Small intestine (tissue), 7 donors: ENCODE results near the gene SAMD4B. TPM values are rescaled to one million over a fixed set of nuclear protein-coding genes. Genes with fewer than 3 reads are reported as not detected.

Experiments used
- DNase-seq, 2 donors: peaks; one replicate each; pipeline versions ENCODE4 v3.0.0 to v3.0.0-alpha.2; 2013
- FAIRE-seq: peaks from 2 replicates; lab custom pipeline; 2012; peaks lifted over from hg19 to GRCh38; lab: Jason Lieb, UNC
- H3K27ac ChIP-seq, 3 donors: one replicate each; pipeline ENCODE4 v1.5.1; 2013; ENCODE audit warnings: low read length in 2 of 3, mild to moderate bottlenecking in 2 of 3, control low read depth in 1 of 3, inconsistent platforms in 1 of 3, low read depth in 1 of 3, moderate library complexity in 1 of 3
- H3K27me3 ChIP-seq, 3 donors: one replicate each; pipeline ENCODE4 v1.6.1; 2013; ENCODE audit warnings: low read length in 3 of 3, inconsistent platforms in 1 of 3; ENCODE audit not compliant: control insufficient read depth in 3 of 3, insufficient read depth in 3 of 3
- H3K36me3 ChIP-seq, 3 donors: one replicate each; pipeline ENCODE4 v1.6.1; 2013; ENCODE audit warnings: low read length in 3 of 3, inconsistent platforms in 1 of 3, low read depth in 1 of 3, mild to moderate bottlenecking in 1 of 3, moderate library complexity in 1 of 3; ENCODE audit not compliant: control insufficient read depth in 3 of 3, insufficient read depth in 2 of 3
- H3K4me1 ChIP-seq, 3 donors: one replicate each; pipeline ENCODE4 v1.6.1; 2013; ENCODE audit warnings: low read length in 2 of 3, inconsistent platforms in 1 of 3, low read depth in 1 of 3, mild to moderate bottlenecking in 1 of 3, moderate library complexity in 1 of 3; ENCODE audit not compliant: control insufficient read depth in 3 of 3, insufficient read depth in 2 of 3
- H3K4me3 ChIP-seq, 3 donors: one replicate each; pipeline ENCODE4 v1.5.1; 2013; ENCODE audit warnings: low read length in 3 of 3, control low read depth in 1 of 3, inconsistent platforms in 1 of 3, low read depth in 1 of 3, mild to moderate bottlenecking in 1 of 3, moderate library complexity in 1 of 3
- H3K9me3 ChIP-seq, 2 donors: one replicate each; pipeline ENCODE4 v1.6.1; 2013; ENCODE audit warnings: low read depth in 1 of 2, low read length in 1 of 2; ENCODE audit not compliant: control insufficient read depth in 2 of 2, insufficient read depth in 1 of 2
- WGBS, 3 donors: extraction: QIAGEN DNeasy Blood & Tissue Kit; methylation state at CpG; one replicate each; pipeline ENCODE4 v1.1.7; 2013; 5-methylcytosine and 5-hydroxymethylcytosine counted together
- polyA plus RNA-seq, 4 donors: library from polyadenylated mRNA; stranded (reverse) in 3 of 4; unstranded in 1 of 4; fragments of 200-250 nt in 3 of 4; fragments of 120-200 nt in 1 of 4; gene quantifications; one replicate each; pipeline versions ENCODE4 v1.2.1 to v1.2.3, GENCODE V29; 2013
- donor health status: healthy with polysubstance abuse.
- donor health status: control.
- donor health status: control.
- donor health status: Bipolar disorder and iron deficiency.
- donor health status: healthy.

SAMD4B gene
- polyA plus RNA-seq, 4 donors = 37.8 to 94.4 (median 56.8) TPM

GRCh38 chr19:39384839-39385568, 42.8 kb downstream of the SAMD4B start:
- FAIRE-seq (no peak), DNase-seq (no peak)
- Histone ChIP-seq H3K9me3 (no peaks in the 10 kb centered on the region), H3K27ac (no peak overlapping the region), H3K4me1 (peaks cover 0 to 5% (median 0%) of the 10 kb centered on the region in 3 donors), H3K36me3 (peaks cover 10 to 94% (median 11%) of the 10 kb centered on the region in 3 donors), H3K27me3 (no peaks in the 10 kb centered on the region), H3K4me3 (no peak overlapping the region)
- 71 to 81% (median 74%) methylated on average over 9 of the region's 9 CpGs for WGBS, 3 donors

DNA sequence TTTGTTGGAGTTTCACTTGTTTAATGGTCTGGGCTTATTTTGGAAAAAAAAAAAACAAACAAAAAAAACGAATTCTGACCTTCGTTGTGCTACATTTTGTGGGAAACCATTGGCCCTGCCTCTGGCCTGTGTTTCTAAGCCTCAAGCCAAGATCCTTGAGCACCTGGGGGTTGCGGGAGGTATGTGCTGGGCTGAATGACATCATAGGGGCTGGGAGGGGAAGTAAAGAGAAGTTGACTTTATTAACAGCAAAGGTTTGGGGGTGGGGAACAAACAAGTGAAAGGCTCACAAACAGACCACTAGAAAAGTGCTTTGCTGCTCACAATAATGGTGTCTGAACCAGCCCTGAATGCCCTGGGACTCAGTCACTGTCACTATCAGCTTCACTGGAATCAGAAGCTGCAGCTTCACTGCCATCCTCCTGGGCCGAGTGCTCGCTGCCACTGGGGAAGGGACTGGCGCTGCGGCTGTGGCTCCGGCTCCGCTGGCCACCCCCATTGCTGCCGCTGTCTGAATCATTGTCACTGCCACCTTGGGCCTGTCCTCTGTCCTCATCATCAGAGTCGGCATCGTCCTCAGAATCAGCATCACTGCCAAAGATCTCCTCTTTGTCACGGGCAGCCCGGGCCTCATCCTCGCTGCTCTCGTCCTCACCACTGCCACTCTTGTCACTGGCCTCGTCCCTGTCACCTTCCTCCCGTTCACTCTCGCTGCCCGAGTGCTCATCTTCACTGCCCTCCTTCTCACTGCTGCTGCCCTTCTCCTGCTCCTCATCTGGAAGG, 43.6 kb downstream of the SAMD4B start:
- no peak overlapping the region for H3K27ac ChIP-seq
- peaks cover 0 to 8% (median 0%) of the 10 kb centered on the region in 3 donors for H3K4me1 ChIP-seq
- peaks cover 6 to 87% (median 11%) of the 10 kb centered on the region in 3 donors for H3K36me3 ChIP-seq
- H3K4me3 ChIP-seq = no peak overlapping the region
- H3K27me3 ChIP-seq = no peaks in the 10 kb centered on the region
- no peak for FAIRE-seq
- WGBS, 3 donors = 83 to 88% (median 86%) methylated on average over 20 of the region's 20 CpGs
- no peak for DNase-seq
- H3K9me3 ChIP-seq = no peaks in the 10 kb centered on the region

- no peaks in the 10 kb centered on the region for H3K27me3 ChIP-seq
- H3K9me3 ChIP-seq = no peaks in the 10 kb centered on the region
- 89 to 91% (median 91%) methylated on average over 7 of the region's 7 CpGs for WGBS, 3 donors
- no peak overlapping the region for H3K27ac ChIP-seq
- DNase-seq = no peak
- FAIRE-seq = no peak
- no peak overlapping the region for H3K4me3 ChIP-seq
- H3K36me3 ChIP-seq = peaks cover 6 to 81% (median 11%) of the 10 kb centered on the region in 3 donors
- peaks cover 0 to 8% (median 0%) of the 10 kb centered on the region in 3 donors for H3K4me1 ChIP-seq
Measured at GRCh38 chr19:39386557-39386956, 44.3 kb downstream of the SAMD4B start.

GRCh38 chr19:39388657-39389056, 46.4 kb downstream of the SAMD4B start:
- FAIRE-seq = no peak
- H3K4me1 ChIP-seq = peaks cover 0 to 15% (median 2%) of the 10 kb centered on the region in 3 donors
- H3K27me3 ChIP-seq = no peaks in the 10 kb centered on the region
- H3K9me3 ChIP-seq = no peaks in the 10 kb centered on the region
- whole genome bisulfite sequencing, 3 donors = 80 to 91% (median 86%) methylated on average over 5 of the region's 5 CpGs
- no peak overlapping the region for H3K27ac ChIP-seq
- H3K4me3 ChIP-seq = no peak overlapping the region
- DNase-seq = no peak
- H3K36me3 ChIP-seq = peaks cover 7 to 67% (median 9%) of the 10 kb centered on the region in 3 donors

- peak overlapping the region; percentile 68 to 96 (median 74) for H3K4me3 ChIP-seq
- peaks cover 7 to 66% (median 8%) of the 10 kb centered on the region in 3 donors for H3K36me3 ChIP-seq
- 60 to 65% (median 63%) methylated on average over 13 of the region's 13 CpGs for WGBS, 3 donors
- no peaks in the 10 kb centered on the region for H3K9me3 ChIP-seq
- FAIRE-seq = no peak
- no peak for DNase-seq
- H3K4me1 ChIP-seq = peaks cover 0 to 15% (median 2%) of the 10 kb centered on the region in 3 donors
- H3K27ac ChIP-seq = peak overlapping the region in 2 of 3 donors; percentile 97 to 98
- H3K27me3 ChIP-seq = no peaks in the 10 kb centered on the region
Measured at GRCh38 chr19:39389631-39390414, 47.6 kb downstream of the SAMD4B start.

- H3K36me3 ChIP-seq = peaks cover 4 to 66% (median 10%) of the 10 kb centered on the region in 3 donors
- H3K27ac ChIP-seq = peak overlapping the region; percentile 72 to 98 (median 97)
- 0 to 2% (median 0%) methylated on average over 10 of the region's 10 CpGs for WGBS, 3 donors
- H3K4me3 ChIP-seq = peak overlapping the region; percentile 68 to 96 (median 74)
- DNase-seq (peak in 1 of 2 donors; percentile 66), FAIRE-seq (no peak)
- peaks cover 0 to 15% (median 2%) of the 10 kb centered on the region in 3 donors for H3K4me1 ChIP-seq
- H3K9me3 ChIP-seq = no peaks in the 10 kb centered on the region
- no peaks in the 10 kb centered on the region for H3K27me3 ChIP-seq
Measured at GRCh38 chr19:39390451-39390750, 48.2 kb downstream of the SAMD4B start.

DNA sequence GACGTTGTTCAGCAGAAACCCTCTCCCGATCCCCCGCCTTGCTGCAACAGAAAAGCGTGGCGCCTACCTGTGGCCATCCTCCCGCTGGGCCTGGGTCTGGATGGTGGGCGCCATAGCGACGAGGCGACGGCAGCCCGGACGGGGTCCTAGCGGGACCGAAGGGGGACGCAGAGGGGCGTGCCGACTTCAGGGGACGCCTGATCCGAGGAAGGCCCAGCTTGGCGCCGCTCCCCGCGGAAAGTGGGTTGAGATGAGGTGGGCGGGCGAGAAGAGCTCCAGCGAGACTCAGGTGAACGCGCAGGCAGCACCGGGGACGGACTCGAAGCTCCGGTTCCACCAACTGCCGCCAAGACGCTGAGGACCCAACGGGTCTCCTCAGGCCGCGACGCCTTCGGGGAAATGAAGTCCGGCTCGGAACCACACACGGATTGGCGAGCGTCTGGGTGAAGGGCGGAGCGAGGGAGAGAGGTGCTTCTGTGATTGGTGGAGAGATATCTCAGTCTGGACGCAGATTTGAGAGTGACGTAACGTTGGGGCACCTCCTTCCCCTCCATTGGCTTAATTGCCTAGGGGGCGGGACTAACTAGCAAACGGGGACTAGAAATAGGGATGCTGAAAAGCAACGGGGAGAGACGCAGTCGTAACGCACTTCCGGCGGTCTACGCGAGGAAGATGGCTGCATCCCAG, 48.7 kb downstream of the SAMD4B start, which contains the start of the genes MED29 and PAF1:
Gene MED29, plus strand, starts transcription at position 628 of the 687 bp plus-strand sequence. Its CDS starts 45 bp downstream, at position 673.
Gene PAF1, minus strand, starts transcription at position 356 of the 687 bp plus-strand sequence. Its CDS starts 242 bp downstream, at position 114.
- DNase-seq = peak; percentile 99 to 100
- Histone ChIP-seq H3K4me1 (peaks cover 0 to 15% (median 2%) of the 10 kb centered on the region in 3 donors), H3K36me3 (peaks cover 1 to 64% (median 11%) of the 10 kb centered on the region in 3 donors), H3K27me3 (no peaks in the 10 kb centered on the region), H3K9me3 (no peaks in the 10 kb centered on the region), H3K4me3 (peak within 1 kb of the TSS; percentile 68 to 96 (median 74)), H3K27ac (peak within 1 kb of the TSS; percentile 72 to 98 (median 97))
- WGBS, 3 donors = 0 to 1% (median 0%) methylated on average over 60 of the region's 60 CpGs
- peak; percentile 80 for FAIRE-seq
